Suprapubic skin (tissue), 4 donors: ENCODE measurements around the gene SUPT20H. TPM values are rescaled to one million over a fixed set of nuclear protein-coding genes. Genes with fewer than 3 reads are reported as not detected.

ENCODE experiments used
- DNase-seq, 2 donors: peaks; one replicate each; pipeline ENCODE4 v3.0.0-alpha.2; 2019; ENCODE audit warnings: low spot score in 2 of 2
- H3K27ac ChIP-seq: fragments of 200-600 bp; sonication (generic); one replicate; pipeline ENCODE4 v1.5.1; 2019
- H3K27me3 ChIP-seq: fragments of 200-600 bp; sonication (generic); one replicate; pipeline ENCODE4 v1.5.1; 2019
- H3K36me3 ChIP-seq: fragments of 200-600 bp; sonication (generic); one replicate; pipeline ENCODE4 v1.5.1; 2019
- H3K4me1 ChIP-seq: fragments of 200-600 bp; sonication (generic); one replicate; pipeline ENCODE4 v1.5.1; 2019
- H3K4me3 ChIP-seq: fragments of 200-600 bp; sonication (generic); one replicate; pipeline ENCODE4 v1.5.1; 2019; ENCODE audit warnings: mild to moderate bottlenecking
- H3K9me3 ChIP-seq: fragments of 200-600 bp; sonication (generic); one replicate; pipeline ENCODE4 v1.5.1; 2019
- EP300 ChIP-seq: sonication (generic); formaldehyde crosslinking; IDR thresholded peaks from one replicate; pipeline ENCODE4 v1.6.1; 2017; ENCODE audit warnings: antibody characterized with exemption
- POLR2A ChIP-seq, 2 donors: fragments of 450-650 bp; IDR thresholded peaks; one replicate each; pipeline ENCODE4 v1.6.1; 2017; ENCODE audit warnings: antibody characterized with exemption in 2 of 2, mild to moderate bottlenecking in 2 of 2, moderate library complexity in 2 of 2
- POLR2AphosphoS5 ChIP-seq, 3 donors: sonication (generic); formaldehyde crosslinking; IDR thresholded peaks; one replicate each; pipeline ENCODE4 v1.6.1; 2017; ENCODE audit warnings: antibody characterized with exemption in 3 of 3
- WGBS: methylation state at CpG from one replicate; pipeline ENCODE4 v1.1.5; 2018; 5-methylcytosine and 5-hydroxymethylcytosine counted together
- total RNA-seq, 4 donors: library from RNA; depleted of rRNA; stranded (reverse); fragments of >200 nt; gene quantifications; one replicate each; pipeline ENCODE4 v1.1.0, GENCODE V29; 2016
- TF ChIP-seq, protein P1 (sequence below), 2 donors: fragments of 200-600 bp in 1 of 2; fragments of 450-650 bp in 1 of 2; sonication (generic) in 1 of 2; IDR thresholded peaks; one replicate each; pipeline ENCODE4 v1.5.1; 2016 to 2019; ENCODE audit warnings: antibody characterized with exemption in 2 of 2, mild to moderate bottlenecking in 1 of 2, moderate library complexity in 1 of 2

SUPT20H gene
- total RNA-seq, 4 donors from 2014 or later = 18.4 to 74.0 (median 42.9) TPM

DNA sequence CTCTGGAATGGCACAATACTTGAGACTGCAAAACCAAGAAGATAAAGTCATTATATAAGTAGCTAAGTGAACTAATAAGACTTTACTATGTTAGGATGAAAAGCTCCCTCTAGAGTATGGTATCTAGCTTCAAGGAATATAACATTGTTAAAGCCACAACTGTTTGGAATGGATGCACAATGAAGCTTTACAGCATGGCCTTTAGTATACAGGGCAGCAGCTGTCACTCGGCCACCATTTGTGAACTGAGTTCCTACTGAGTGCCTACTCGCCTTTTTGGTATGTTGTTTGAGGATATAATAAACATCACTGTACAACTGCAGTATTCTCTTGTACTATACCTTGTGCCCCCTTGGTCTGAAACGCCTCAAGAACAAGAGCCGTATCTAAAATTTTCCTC, 67.1 kb downstream of the SUPT20H start:
- WGBS = 93% methylated on average over 4 of the region's 4 CpGs
- peaks cover 4% of the 10 kb centered on the region for H3K4me1 ChIP-seq
- no peak for DNase-seq
- H3K36me3 ChIP-seq = peaks cover 82% of the 10 kb centered on the region
- TF ChIP-seq EP300 (no peak), POLR2AphosphoS5 (IDR thresholded peaks at IDR 0.05) (no peak), POLR2A (IDR thresholded peaks at IDR 0.05) (no peak)
- TF ChIP-seq, protein P1, sequence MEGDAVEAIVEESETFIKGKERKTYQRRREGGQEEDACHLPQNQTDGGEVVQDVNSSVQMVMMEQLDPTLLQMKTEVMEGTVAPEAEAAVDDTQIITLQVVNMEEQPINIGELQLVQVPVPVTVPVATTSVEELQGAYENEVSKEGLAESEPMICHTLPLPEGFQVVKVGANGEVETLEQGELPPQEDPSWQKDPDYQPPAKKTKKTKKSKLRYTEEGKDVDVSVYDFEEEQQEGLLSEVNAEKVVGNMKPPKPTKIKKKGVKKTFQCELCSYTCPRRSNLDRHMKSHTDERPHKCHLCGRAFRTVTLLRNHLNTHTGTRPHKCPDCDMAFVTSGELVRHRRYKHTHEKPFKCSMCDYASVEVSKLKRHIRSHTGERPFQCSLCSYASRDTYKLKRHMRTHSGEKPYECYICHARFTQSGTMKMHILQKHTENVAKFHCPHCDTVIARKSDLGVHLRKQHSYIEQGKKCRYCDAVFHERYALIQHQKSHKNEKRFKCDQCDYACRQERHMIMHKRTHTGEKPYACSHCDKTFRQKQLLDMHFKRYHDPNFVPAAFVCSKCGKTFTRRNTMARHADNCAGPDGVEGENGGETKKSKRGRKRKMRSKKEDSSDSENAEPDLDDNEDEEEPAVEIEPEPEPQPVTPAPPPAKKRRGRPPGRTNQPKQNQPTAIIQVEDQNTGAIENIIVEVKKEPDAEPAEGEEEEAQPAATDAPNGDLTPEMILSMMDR (IDR thresholded peaks at IDR 0.05) = no peak
- H3K27ac ChIP-seq = no peak overlapping the region
- H3K27me3 ChIP-seq = no peaks in the 10 kb centered on the region
- H3K4me3 ChIP-seq = no peak overlapping the region
- no peaks in the 10 kb centered on the region for H3K9me3 ChIP-seq

DNA sequence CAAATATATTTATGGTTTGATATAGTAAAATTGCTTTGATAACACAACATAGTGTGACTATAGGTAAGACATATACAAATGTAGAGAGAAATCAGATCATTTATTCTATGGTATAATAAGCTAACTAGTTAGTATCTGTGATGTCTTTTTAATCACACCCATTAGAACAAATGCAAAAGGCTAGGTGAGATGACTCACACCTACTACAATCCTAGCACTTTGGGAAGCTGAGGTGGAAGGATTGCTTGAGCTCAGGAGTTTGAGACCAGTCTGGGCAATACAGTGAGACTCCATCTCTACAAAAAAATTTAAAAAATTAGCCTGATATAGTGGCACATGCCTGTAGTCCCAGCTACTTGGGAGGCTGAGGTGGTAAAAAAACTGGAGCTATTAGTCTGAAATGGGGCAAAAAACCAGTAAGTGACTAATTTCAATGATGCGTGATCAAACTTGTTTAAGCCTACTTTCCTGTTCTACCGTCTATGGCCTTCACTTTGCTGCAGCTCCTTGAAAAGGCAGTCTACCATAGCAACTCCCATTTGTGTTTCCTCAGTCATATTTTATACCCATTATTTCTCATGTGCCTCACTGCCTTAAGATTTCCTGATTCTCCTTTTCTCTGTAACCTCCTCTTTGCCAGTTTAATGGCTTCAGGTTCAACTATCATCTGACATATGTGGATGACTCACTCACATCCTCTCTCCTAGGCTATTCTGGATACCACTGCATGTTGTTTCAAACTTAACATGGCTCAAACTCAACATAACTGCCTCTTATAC, 72.8 kb downstream of the SUPT20H start:
- H3K36me3 ChIP-seq = peaks cover 84% of the 10 kb centered on the region

DNA sequence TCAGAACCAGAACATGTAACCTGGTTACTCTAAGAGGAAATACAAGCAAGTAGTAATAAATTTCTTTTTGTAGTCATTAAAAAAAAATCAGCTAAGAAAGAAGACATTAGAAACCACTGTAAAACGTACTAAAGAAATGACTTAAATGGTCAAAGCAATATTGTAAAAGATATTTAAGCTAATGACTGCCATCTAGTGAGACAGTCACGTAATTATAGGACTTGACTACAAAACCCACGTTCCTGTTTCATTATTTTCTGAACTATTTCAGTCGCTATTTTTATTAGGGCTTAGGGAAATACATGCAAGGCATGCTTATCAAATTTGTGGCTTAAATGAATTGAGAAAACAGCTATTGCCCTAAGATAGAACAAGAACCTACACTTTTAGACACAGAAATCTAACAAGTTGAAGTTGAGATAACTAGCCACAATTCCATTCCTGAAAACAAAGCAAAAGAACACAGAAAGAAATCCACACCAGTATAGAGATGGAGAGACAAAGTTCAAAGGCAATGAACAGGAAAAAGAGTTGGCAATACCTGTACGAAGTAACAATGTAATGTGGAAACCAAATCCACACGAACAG, 78.2 kb downstream of the SUPT20H start:
- Histone ChIP-seq H3K4me3 (no peak overlapping the region), H3K4me1 (no peaks in the 10 kb centered on the region), H3K9me3 (no peaks in the 10 kb centered on the region), H3K36me3 (peaks cover 48% of the 10 kb centered on the region), H3K27me3 (no peaks in the 10 kb centered on the region), H3K27ac (no peak overlapping the region)
- no peak for DNase-seq
- no peak for TF ChIP-seq POLR2AphosphoS5 (IDR thresholded peaks at IDR 0.05)
- TF ChIP-seq, protein P1 (IDR thresholded peaks at IDR 0.05) = peak in 1 of 2 donors; percentile 21
- WGBS = 30% methylated on average over 6 of the region's 6 CpGs

More for the DNA sequence above, 72.8 kb downstream of the SUPT20H start:
- 69% methylated on average over 2 of the region's 2 CpGs for WGBS
- H3K4me1 ChIP-seq = no peaks in the 10 kb centered on the region
- no peaks in the 10 kb centered on the region for H3K9me3 ChIP-seq
- H3K27ac ChIP-seq = no peak overlapping the region
- DNase-seq = no peak
- no peaks in the 10 kb centered on the region for H3K27me3 ChIP-seq
- no peak overlapping the region for H3K4me3 ChIP-seq
- TF ChIP-seq, protein P1 (IDR thresholded peaks at IDR 0.05) = no peak
- no peak for TF ChIP-seq POLR2A (IDR thresholded peaks at IDR 0.05)
- TF ChIP-seq EP300 = no peak
- no peak for TF ChIP-seq POLR2AphosphoS5 (IDR thresholded peaks at IDR 0.05)

DNA sequence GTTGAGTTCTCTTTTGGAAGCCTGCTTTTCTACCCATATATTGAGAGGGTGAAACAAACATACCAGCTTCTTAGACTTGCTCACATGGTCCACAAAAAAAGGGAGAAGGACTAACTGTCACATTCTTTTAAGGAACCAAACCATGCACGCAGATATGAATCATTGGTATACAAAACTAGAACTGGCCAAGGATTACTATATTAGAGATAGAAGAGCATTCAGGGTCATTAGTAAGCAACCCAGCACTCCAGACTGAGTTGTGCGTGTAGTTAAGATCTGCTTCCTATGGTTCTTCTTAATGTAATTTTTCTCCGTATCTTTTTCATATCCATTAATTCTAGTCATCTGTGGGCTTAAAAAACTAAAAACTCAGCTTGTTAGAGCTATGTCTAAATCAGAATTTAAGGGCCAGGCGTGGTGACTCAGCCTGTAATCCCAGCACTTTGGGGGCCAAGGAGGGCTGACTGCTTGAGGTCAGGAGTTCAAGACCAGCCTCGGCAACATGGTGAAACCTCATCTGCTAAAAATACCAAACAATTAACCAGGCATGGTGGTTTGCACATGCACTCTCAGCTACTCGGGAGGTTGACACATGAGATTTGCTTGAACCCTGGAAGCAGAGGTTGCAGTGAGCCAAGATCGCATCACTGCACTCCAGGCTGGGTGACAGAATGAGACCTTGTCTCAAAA, 80.0 kb downstream of the SUPT20H start:
- Histone ChIP-seq H3K4me1 (no peaks in the 10 kb centered on the region), H3K27me3 (no peaks in the 10 kb centered on the region), H3K9me3 (peaks cover 2% of the 10 kb centered on the region), H3K27ac (no peak overlapping the region), H3K4me3 (no peak overlapping the region), H3K36me3 (peaks cover 49% of the 10 kb centered on the region)
- 87% methylated on average over 7 of the region's 7 CpGs for WGBS
- no peak for DNase-seq
- TF ChIP-seq EP300 = no peak

DNA sequence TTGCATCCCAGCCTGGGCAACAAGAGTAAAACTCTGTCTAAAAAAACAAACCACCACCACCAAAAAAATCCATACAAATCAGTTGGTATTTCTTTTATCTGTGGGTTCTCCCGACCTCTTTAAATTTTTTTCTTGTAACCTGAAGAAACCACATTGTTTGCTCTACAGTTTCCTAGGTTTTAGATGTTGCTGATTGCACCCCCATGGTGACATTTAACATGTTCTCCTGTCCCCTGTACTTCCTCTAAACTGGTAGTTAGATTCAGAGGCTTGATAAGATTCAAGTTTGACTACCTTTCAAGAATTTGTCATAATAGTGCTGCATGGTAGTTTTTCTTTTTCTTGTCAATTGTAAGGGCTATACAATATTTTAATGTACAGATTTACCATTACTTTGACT, 84.3 kb downstream of the SUPT20H start:
- H3K9me3 ChIP-seq = peaks cover 2% of the 10 kb centered on the region
- H3K27ac ChIP-seq = no peak overlapping the region
- 73% methylated on average over 1 of the region's 1 CpG for WGBS
- no peaks in the 10 kb centered on the region for H3K4me1 ChIP-seq
- peaks cover 47% of the 10 kb centered on the region for H3K36me3 ChIP-seq
- TF ChIP-seq POLR2AphosphoS5 (IDR thresholded peaks at IDR 0.05) = no peak
- TF ChIP-seq, protein P1 (IDR thresholded peaks at IDR 0.05) = no peak
- TF ChIP-seq EP300 = no peak
- no peak for TF ChIP-seq POLR2A (IDR thresholded peaks at IDR 0.05)
- H3K27me3 ChIP-seq = no peaks in the 10 kb centered on the region
- H3K4me3 ChIP-seq = no peak overlapping the region
- DNase-seq = no peak
